GM21423 (cell line): ENCODE data around the gene OAS2.

Experiments
- ATAC-seq: cut with Tn5 transposase; IDR thresholded peaks from one replicate; pipeline ENCODE4 v1.9.1; 2021; ENCODE audit warnings: mild to moderate bottlenecking, moderate library complexity; ENCODE audit not compliant: unreplicated experiment

The OAS2 gene

GRCh38 chr12:113007166-113007565 is 28.8 kb downstream of the OAS2 start:
- no peak for ATAC-seq

GRCh38 chr12:113010701-113011100 is 32.4 kb downstream of the OAS2 start:
- no peak for ATAC-seq

GRCh38 chr12:113014565-113014964 is 36.2 kb downstream of the OAS2 start:
- no peak for ATAC-seq

- no peak for ATAC-seq
Measured at GRCh38 chr12:113016796-113017195, 38.5 kb downstream of the OAS2 start.

GRCh38 chr12:113019025-113019424 is 40.7 kb downstream of the OAS2 start:
- no peak for ATAC-seq

- ATAC-seq = no peak
Measured at GRCh38 chr12:113021500-113021899, 43.2 kb downstream of the OAS2 start.

GRCh38 chr12:113022563-113023297 is 44.4 kb downstream of the OAS2 start:
- ATAC-seq = no peak

- ATAC-seq = no peak
Measured at GRCh38 chr12:113027726-113028125, 49.4 kb downstream of the OAS2 start.

- no peak for ATAC-seq
Measured at GRCh38 chr12:113030875-113031525, 52.7 kb downstream of the OAS2 start.

GRCh38 chr12:113039911-113040445 is 61.7 kb downstream of the OAS2 start:
- no peak for ATAC-seq

GRCh38 chr12:113040722-113041171 is 62.4 kb downstream of the OAS2 start:
- no peak for ATAC-seq

- ATAC-seq = no peak
Measured at GRCh38 chr12:113041560-113041959, 63.2 kb downstream of the OAS2 start.

- no peak for ATAC-seq
Measured at GRCh38 chr12:113043240-113043639, 64.9 kb downstream of the OAS2 start.

GRCh38 chr12:113044516-113044915 is 66.2 kb downstream of the OAS2 start:
- no peak for ATAC-seq

GRCh38 chr12:113048716-113049127 is 70.4 kb downstream of the OAS2 start:
- no peak for ATAC-seq

GRCh38 chr12:113049976-113050742 is 71.8 kb downstream of the OAS2 start:
- ATAC-seq = no peak

- no peak for ATAC-seq
Measured at GRCh38 chr12:113050795-113051194, 72.5 kb downstream of the OAS2 start.

- no peak for ATAC-seq
Measured at GRCh38 chr12:113051759-113052158, 73.4 kb downstream of the OAS2 start.

GRCh38 chr12:113052326-113052725 is 74.0 kb downstream of the OAS2 start:
- no peak for ATAC-seq

- ATAC-seq = no peak
Measured at GRCh38 chr12:113054948-113055486, 76.7 kb downstream of the OAS2 start.
